Bronchus fibroblast of lung (primary cell): ENCODE results near the gene LZTS2. TPM values are rescaled to one million over a fixed set of nuclear protein-coding genes. Genes with fewer than 3 reads are reported as not detected.

Source experiments
- total RNA-seq: library from RNA; depleted of rRNA; stranded (reverse); fragments of >200 nt; gene quantifications from 2 replicates; pipeline ENCODE4 v1.2.3, GENCODE V29; 2015

LZTS2 gene, protein sequence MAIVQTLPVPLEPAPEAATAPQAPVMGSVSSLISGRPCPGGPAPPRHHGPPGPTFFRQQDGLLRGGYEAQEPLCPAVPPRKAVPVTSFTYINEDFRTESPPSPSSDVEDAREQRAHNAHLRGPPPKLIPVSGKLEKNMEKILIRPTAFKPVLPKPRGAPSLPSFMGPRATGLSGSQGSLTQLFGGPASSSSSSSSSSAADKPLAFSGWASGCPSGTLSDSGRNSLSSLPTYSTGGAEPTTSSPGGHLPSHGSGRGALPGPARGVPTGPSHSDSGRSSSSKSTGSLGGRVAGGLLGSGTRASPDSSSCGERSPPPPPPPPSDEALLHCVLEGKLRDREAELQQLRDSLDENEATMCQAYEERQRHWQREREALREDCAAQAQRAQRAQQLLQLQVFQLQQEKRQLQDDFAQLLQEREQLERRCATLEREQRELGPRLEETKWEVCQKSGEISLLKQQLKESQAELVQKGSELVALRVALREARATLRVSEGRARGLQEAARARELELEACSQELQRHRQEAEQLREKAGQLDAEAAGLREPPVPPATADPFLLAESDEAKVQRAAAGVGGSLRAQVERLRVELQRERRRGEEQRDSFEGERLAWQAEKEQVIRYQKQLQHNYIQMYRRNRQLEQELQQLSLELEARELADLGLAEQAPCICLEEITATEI
- total RNA-seq = 71.8 and 76.2 TPM in 2 replicates

DNA sequence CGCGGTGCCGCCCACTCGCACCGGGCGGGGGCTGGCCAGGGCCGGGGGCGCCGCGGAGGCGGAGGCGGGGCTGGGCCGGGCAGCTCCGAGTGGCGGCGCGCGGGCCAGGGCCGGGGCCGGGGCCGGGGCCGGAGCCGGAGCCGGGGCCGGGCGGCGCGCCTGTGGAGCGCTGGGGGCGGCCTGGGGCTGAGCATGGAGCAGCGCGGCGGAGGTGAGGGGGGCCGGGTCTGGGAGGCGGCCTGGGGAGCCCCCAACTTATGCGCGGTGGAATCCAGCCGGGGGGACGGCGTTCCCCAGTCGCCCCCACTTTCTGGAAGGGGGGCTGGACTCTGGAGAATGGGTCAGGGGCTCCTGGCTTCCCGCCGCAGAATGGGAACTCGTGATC lies at the start of gene LZTS2:
TSS of gene LZTS2 (plus strand) at position 67 of the 385 bp plus-strand sequence. CDS start 2,731 bp downstream, outside the sequence.

DNA sequence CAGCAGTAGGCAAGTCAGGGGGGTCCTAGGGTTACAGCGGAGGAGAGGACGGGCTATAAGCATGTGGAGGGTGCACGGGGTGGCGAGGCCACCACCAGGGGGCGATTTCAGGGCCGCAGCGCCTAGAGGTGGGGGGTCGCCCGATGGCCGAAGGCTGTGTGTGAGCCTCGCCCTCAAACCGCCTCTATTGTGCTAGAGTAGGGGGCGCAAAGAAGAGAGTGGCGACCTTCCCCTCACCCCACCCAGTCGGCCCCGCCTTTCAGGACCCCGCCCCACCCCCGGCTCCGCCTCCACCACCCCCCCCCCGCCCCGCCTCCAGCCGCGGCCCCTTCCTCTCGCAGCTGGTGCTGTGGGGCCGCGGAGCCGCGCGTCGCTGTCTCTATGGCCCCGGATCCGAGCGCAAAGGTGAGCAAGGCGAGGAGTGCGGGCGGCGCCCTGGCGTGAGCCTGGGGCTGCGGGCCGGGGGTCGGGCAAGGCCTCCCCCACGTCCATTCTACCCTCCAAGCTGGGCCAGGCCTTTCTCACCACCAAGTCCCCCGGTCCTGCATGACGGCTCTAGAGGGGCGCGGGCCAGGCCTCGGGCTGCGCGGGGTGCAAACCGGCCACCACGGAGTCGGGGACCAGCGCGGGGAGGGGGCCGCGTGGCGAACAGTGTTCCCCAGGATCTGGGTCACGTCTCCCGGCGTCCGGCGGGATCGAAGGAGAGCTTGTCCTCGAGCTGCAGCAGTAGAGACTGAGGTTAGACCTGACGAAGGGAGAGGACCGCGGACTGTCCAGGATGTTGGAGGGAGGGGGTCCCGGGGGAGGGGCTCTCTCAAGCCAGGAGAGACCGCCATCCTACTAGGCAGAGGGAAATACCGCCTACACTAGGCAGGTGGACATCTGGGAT lies 30.2 kb upstream of the LZTS2 start, which contains the start of gene SEMA4G:
TSS of gene SEMA4G (plus strand) at position 318 of the 889 bp plus-strand sequence. CDS start 3,409 bp downstream, outside the sequence.

DNA sequence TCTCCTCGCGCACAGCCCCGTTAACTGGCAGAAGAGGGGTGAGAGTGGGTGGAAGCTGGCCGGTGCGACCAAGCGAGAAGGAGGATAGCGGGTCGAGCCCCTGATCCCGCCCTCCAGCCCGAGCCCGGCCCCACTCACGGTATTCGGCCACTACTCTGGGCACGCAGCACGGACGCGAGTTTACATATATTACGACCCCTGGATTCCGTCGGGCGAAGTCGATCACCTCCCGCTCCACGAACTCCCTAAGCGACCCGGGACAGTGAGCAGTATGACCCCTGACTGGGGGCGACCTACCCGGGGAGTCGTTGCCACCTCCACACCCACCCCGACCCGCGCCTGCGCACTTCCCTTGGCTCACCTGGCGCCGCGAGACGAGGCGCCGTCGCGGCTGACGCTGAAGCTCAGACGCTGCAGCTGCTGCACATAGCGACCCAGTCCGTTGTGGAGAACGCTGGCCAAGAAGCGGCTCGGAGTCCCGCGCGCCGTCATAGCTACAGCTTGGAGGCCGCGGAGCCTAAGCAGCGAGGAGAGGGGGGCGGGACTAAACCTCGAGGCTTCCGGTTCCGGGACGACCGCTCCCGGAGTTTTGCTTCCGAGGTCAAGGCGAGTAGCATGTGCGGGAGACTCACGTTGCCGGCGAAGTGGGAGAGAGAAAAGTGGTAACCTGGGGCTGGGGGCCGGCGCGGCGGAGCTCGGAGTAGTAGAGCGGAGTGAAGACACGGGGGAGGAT lies 12.5 kb upstream of the LZTS2 start, which contains the start of the genes MRPL43 and TWNK:
TSS of gene MRPL43 (minus strand) at position 546 of the 733 bp plus-strand sequence. CDS start at position 492, 54 bp downstream.
TSS of gene TWNK (plus strand) at position 592 of the 733 bp plus-strand sequence. CDS start 668 bp downstream, outside the sequence.

DNA sequence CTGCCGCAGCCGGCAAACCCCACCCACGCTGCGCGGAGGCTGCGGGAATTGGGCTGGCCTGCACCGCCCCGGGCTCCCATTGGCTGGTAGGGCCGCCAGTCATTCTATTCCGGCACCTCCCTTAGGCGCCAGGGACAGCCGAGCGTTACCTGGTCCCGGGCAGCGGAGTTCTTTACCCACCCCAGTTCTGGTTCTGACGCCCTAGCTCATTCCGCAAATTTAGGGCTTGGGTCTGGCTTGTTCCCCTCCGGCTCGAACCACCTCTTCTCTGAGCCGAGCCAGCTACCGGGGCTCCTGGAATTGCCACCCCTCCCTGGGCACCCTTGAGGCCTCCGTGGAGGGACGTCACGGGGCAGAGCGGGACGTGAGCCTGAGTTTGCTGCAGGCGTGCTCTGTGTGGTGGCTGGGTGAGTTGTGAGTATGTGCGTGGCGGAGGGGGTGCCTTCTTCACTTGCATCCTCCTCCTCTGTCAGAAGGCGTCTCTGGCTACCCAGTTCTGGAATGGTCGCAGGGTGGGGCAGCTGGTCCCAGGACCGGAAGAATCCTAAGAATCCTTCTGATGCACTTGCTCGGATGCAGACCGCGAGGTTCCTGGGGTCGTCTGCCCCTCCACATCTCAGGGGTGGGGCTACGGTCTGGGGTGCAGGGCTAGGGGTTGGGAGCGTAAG lies 31.7 kb downstream of the LZTS2 start, which contains the start of the genes PDZD7 and SFXN3:
TSS of gene PDZD7 (minus strand) at position 2 of the 668 bp plus-strand sequence. CDS start 910 bp downstream, outside the sequence.
TSS of gene SFXN3 (plus strand) at position 107 of the 668 bp plus-strand sequence. CDS start 3,461 bp downstream, outside the sequence.

Other genes starting within 250 kb of the LZTS2 start
- gene SLF2, start 86.8 kb upstream of the LZTS2 start, total RNA-seq = 19.0 and 23.7 TPM in 2 replicates
- 2.1 and 2.2 TPM in 2 replicates for gene SEMA4G, start 30.3 kb upstream of the LZTS2 start, total RNA-seq
- 132 and 137 TPM in 2 replicates for gene MRPL43, start 12.3 kb upstream of the LZTS2 start, total RNA-seq
- 5.4 and 5.9 TPM in 2 replicates for gene TWNK, start 12.3 kb upstream of the LZTS2 start, total RNA-seq
- gene PDZD7, start 31.3 kb downstream of the LZTS2 start, total RNA-seq = 0.84 and 1.0 TPM in 2 replicates
- gene SFXN3, start 31.4 kb downstream of the LZTS2 start, total RNA-seq = 31.1 and 38.2 TPM in 2 replicates
- gene KAZALD1, start 62.2 kb downstream of the LZTS2 start, total RNA-seq = 11.0 and 11.8 TPM in 2 replicates
- gene TLX1, start 131.5 kb downstream of the LZTS2 start, total RNA-seq = not detected in 2 replicates
- gene LBX1, start 229.7 kb downstream of the LZTS2 start, total RNA-seq = under 0.01 TPM in 1 of 2 replicates, not detected in the other